Esophagus (tissue), 2 donors: Measurements from ENCODE around the gene PTGES2. TPM values are rescaled to one million over a fixed set of nuclear protein-coding genes. Genes with fewer than 3 reads are reported as not detected.

Experiments used
- H3K27ac ChIP-seq, 2 donors: one replicate each; pipeline ENCODE4 v1.5.1; 2013; ENCODE audit warnings: low read depth in 2 of 2, mild to moderate bottlenecking in 2 of 2, inconsistent platforms in 1 of 2, low read length in 1 of 2, moderate library complexity in 1 of 2
- H3K27me3 ChIP-seq, 2 donors: one replicate each; pipeline ENCODE4 v1.6.1; 2013; ENCODE audit warnings: low read length in 2 of 2, control low read depth in 1 of 2, mild to moderate bottlenecking in 1 of 2; ENCODE audit not compliant: insufficient read depth in 2 of 2, control insufficient read depth in 1 of 2
- H3K36me3 ChIP-seq, 2 donors: one replicate each; pipeline ENCODE4 v1.6.1; 2013; ENCODE audit warnings: low read length in 1 of 2; ENCODE audit not compliant: control insufficient read depth in 2 of 2, insufficient read depth in 2 of 2
- H3K4me1 ChIP-seq, 2 donors: one replicate each; pipeline ENCODE4 v1.6.1; 2013; ENCODE audit warnings: low read length in 1 of 2; ENCODE audit not compliant: control insufficient read depth in 2 of 2, insufficient read depth in 2 of 2
- H3K4me3 ChIP-seq, 2 donors: one replicate each; pipeline ENCODE4 v1.5.1; 2013; ENCODE audit warnings: low read length in 2 of 2, mild to moderate bottlenecking in 2 of 2, low read depth in 1 of 2, moderate library complexity in 1 of 2
- H3K9me3 ChIP-seq, 2 donors: one replicate each; pipeline ENCODE4 v1.6.1; 2013; ENCODE audit warnings: mild to moderate bottlenecking in 2 of 2, low read depth in 1 of 2, low read length in 1 of 2, moderate library complexity in 1 of 2; ENCODE audit not compliant: control insufficient read depth in 2 of 2, insufficient read depth in 1 of 2
- WGBS, 2 donors: extraction: QIAGEN DNeasy Blood & Tissue Kit; methylation state at CpG; one replicate each; pipeline ENCODE4 v1.1.7; 2013; 5-methylcytosine and 5-hydroxymethylcytosine counted together
- polyA plus RNA-seq, 2 donors: library from polyadenylated mRNA; stranded (reverse); fragments of 200-250 nt; gene quantifications; one replicate each; pipeline ENCODE4 v1.2.3, GENCODE V29; 2013
- donor health status: healthy with polysubstance abuse.
- donor health status: Bipolar disorder and iron deficiency.

Gene PTGES2
- polyA plus RNA-seq, 2 donors: 59.0 to 59.4 TPM

- peaks cover 6 to 39% of the 10 kb centered on the region in 2 donors for H3K36me3 ChIP-seq
- peaks cover 0 to 8% of the 10 kb centered on the region in 2 donors for H3K4me1 ChIP-seq
- WGBS, 2 donors: 94 to 96% methylated on average over 5 of the region's 5 CpGs
- no peak overlapping the region for H3K27ac ChIP-seq
- no peak overlapping the region for H3K4me3 ChIP-seq
- no peaks in the 10 kb centered on the region for H3K27me3 ChIP-seq
- H3K9me3 ChIP-seq: no peaks in the 10 kb centered on the region
These were observed 6.1 kb downstream of the PTGES2 start for GRCh38 chr9:128121466-128121810.

GRCh38 chr9:128120741-128121465 is 6.6 kb downstream of the PTGES2 start:
- peaks cover 6 to 39% of the 10 kb centered on the region in 2 donors for H3K36me3 ChIP-seq
- H3K4me1 ChIP-seq: peaks cover 0 to 5% of the 10 kb centered on the region in 2 donors
- no peak overlapping the region for H3K4me3 ChIP-seq
- no peaks in the 10 kb centered on the region for H3K27me3 ChIP-seq
- H3K27ac ChIP-seq: no peak overlapping the region
- 77 to 82% methylated on average over 29 of the region's 29 CpGs for WGBS, 2 donors
- H3K9me3 ChIP-seq: no peaks in the 10 kb centered on the region

DNA sequence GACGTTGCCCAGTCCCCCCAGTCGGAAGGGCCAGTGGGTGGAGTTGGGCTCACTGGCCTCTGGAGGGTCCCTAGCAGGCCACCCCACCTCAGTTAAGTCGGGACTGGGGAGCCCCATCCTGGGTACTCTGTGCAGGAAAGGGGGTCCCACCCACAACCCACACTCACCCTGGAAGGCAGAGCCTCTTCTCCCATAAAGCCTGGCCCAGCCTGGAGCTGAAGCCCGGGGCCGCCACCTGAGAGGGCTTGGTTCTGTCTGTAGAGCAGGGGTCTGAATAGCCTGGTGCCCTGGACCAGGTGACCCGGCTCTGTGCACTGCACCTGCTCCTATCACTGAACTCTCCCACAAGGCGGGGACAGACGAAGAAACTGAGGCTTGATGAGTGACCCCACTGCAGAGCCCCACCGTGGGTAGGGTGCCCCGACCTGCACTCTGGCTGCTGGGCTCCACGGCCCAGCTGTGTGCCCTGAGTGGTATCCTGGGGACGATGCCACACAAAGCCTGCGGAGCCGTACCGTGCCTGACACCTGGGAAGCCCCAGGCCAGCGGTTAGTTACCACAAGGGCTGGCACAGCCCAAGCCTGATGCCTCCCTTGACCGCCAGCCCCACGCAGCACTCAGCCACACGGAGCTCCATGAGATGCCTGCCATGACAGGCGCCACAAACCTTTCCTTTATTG is 7.3 kb downstream of the PTGES2 start:
- Histone ChIP-seq H3K27ac (no peak overlapping the region), H3K27me3 (no peaks in the 10 kb centered on the region), H3K4me3 (no peak overlapping the region), H3K36me3 (peaks cover 6 to 37% of the 10 kb centered on the region in 2 donors), H3K9me3 (no peaks in the 10 kb centered on the region), H3K4me1 (peaks cover 0 to 2% of the 10 kb centered on the region in 2 donors)
- 78 to 81% methylated on average over 20 of the region's 20 CpGs for WGBS, 2 donors

DNA sequence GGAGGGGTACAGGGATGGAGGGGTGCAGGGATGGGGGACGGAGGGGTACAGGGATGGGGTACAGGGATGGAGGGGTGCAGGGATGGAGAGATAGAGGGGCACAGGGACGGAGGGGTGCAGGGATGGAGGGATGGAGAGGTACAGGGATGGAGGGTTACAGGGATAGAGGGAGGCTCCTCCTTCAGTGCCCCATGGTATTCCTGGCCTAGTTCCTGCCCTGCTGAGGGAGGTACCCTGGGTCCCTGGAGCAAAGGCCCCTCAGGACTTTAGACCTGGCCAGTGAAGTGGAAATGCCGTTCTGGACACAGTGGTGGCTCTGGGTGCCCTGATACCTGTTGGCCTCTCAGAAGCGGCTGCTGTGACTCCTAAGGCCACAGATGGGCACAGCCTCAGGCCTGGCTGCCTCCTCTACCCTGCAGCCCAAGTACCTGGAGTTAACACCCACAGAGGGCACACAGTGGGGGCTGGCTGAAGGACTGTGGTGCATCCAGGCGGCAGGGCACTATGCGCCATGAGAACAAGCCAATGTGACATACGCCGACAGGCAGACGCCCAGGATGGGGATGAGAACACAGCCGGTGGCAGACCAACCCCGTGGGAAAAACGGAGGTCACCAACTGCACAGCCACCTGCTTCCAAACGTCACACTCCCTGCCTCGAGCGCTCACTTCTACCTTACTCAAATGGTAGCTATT is 8.4 kb downstream of the PTGES2 start:
- no peak overlapping the region for H3K4me3 ChIP-seq
- no peaks in the 10 kb centered on the region for H3K4me1 ChIP-seq
- no peaks in the 10 kb centered on the region for H3K27me3 ChIP-seq
- no peaks in the 10 kb centered on the region for H3K9me3 ChIP-seq
- peaks cover 6 to 32% of the 10 kb centered on the region in 2 donors for H3K36me3 ChIP-seq
- WGBS, 2 donors: 65 to 70% methylated on average over 14 to 15 of the region's 15 CpGs
- H3K27ac ChIP-seq: no peak overlapping the region

GRCh38 chr9:128118472-128118857 is 9.1 kb downstream of the PTGES2 start:
- H3K36me3 ChIP-seq: peaks cover 6 to 34% of the 10 kb centered on the region in 2 donors

DNA sequence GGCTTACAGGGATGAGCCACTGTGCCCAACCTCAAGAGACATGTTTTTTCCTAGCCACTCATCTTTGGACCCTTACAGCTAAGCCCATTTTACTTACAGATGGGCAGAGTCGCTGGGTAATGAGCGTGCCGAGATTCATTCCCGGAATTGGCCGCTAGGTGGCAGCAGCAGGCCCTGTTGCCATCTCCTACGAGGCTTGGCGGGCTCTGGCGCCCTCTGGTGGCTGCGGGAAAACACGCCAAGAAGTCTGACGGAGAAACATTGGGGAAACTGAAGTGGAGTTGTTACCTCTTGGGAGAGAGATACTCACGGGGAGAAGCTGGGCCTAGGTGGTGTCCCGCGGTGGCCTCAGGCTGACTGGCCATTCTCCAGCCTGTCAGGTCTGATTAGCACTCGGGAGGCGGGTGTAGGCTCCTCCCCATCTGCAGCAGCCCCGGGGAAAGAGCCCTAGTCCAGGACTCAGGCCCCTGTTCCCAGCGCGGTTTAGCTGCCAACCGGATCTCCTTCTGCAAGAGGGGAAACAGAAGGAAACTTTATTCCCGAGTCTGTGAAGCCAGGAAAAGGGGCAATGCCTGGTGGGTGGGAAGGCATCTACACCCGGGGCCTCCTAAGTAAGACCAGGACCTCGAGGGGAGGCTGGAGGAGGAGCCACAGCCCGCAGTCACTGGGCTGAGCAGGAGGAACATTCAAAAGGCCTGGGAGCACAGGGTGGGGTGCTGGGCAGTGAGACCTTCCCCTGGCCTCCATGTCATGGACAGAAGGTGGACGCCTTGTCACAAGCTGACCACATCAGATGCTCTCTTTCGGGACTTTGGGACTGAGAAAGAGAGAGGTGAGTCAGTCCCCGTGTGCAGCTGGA is 9.7 kb downstream of the PTGES2 start:
- Histone ChIP-seq H3K27ac (peak overlapping the region in 1 of 2 donors; percentile 35), H3K9me3 (peaks cover 0 to 4% of the 10 kb centered on the region in 2 donors), H3K36me3 (peaks cover 5 to 33% of the 10 kb centered on the region in 2 donors), H3K4me3 (no peak overlapping the region), H3K4me1 (no peaks in the 10 kb centered on the region), H3K27me3 (no peaks in the 10 kb centered on the region)
- WGBS, 2 donors: 12 to 16% methylated on average over 27 of the region's 27 CpGs

More at GRCh38 chr9:128118472-128118857, 9.1 kb downstream of the PTGES2 start:
- WGBS, 2 donors: 45 to 55% methylated on average over 3 of the region's 3 CpGs
- peaks cover 0 to 3% of the 10 kb centered on the region in 2 donors for H3K9me3 ChIP-seq
- no peaks in the 10 kb centered on the region for H3K27me3 ChIP-seq
- no peak overlapping the region for H3K4me3 ChIP-seq
- no peak overlapping the region for H3K27ac ChIP-seq
- no peaks in the 10 kb centered on the region for H3K4me1 ChIP-seq

DNA sequence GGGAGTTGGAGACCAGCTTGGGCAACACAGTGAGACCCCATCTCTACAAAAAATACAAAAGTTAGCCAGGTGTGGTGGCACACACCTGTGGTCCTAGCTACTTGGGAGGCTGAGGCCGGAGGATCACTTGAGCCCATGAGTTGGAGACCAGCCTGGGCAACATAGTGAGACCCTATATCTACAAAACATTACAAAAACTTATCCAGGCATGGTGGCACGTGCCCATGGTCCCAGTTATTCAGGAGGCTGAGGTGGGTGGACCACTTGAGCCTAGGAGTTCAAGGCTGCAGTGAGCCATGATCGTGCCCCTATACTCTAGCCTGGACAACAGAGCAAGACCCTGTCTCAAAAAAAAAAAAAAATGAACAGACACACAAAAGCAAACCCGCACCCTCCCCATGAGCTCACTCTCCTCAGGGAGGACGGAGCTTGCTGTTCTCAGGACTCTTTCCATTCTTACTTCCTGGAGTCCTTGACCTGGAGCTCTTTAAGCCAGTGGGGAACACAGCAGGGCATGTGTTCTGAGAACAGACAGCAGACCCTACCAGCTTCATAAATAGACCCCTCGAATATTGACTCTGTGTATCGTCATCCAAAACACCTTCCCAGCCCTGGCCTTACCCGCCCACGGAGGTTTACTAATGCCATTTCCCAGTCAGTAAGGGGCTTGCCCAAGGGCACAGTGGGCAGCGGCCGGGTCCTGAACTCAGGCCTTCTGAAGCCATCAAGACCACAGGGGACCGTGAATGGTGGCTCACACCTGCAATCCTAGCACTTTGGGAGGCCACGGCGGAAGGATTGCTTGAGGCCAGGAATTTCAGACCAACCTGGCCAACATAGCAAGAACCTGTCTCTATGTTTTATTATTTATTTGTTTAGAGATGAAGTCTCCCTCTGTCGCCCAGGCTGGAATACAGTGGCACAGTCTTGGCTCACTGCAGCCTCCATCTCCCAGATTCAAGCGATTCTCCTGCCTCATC is 11.1 kb downstream of the PTGES2 start:
- H3K4me3 ChIP-seq: no peak overlapping the region
- no peaks in the 10 kb centered on the region for H3K4me1 ChIP-seq
- WGBS, 2 donors: 86 to 87% methylated on average over 16 of the region's 16 CpGs
- peaks cover 0 to 23% of the 10 kb centered on the region in 2 donors for H3K36me3 ChIP-seq
- no peaks in the 10 kb centered on the region for H3K27me3 ChIP-seq
- H3K9me3 ChIP-seq: peaks cover 0 to 4% of the 10 kb centered on the region in 2 donors
- no peak overlapping the region for H3K27ac ChIP-seq

- no peak overlapping the region for H3K4me3 ChIP-seq
- no peaks in the 10 kb centered on the region for H3K27me3 ChIP-seq
- peaks cover 0 to 4% of the 10 kb centered on the region in 2 donors for H3K9me3 ChIP-seq
- H3K36me3 ChIP-seq: peaks cover 0 to 13% of the 10 kb centered on the region in 2 donors
- peak overlapping the region in 1 of 2 donors; percentile 14 for H3K27ac ChIP-seq
- H3K4me1 ChIP-seq: no peaks in the 10 kb centered on the region
- WGBS, 2 donors: 71 to 86% methylated on average over 26 of the region's 26 CpGs
These were observed 12.1 kb downstream of the PTGES2 start for GRCh38 chr9:128115187-128116103.
